Measurements from ENCODE around the gene PYGB. TPM values are rescaled to one million over a fixed set of nuclear protein-coding genes. Genes with fewer than 3 reads are reported as not detected.

The PYGB gene
- total and polyA plus RNA-seq, 8 donors: 17.4 to 37.2 (median 24.2) TPM

- no peaks in the 10 kb centered on the region for H3K4me1 ChIP-seq
- peak in 2 of 4 donors; percentile 30 to 33 for ATAC-seq
- no peaks in the 10 kb centered on the region for H3K27me3 ChIP-seq
- no peak overlapping the region for H3K27ac ChIP-seq
- TF ChIP-seq CTCF (IDR thresholded peaks at IDR 0.05): no peak
- 78 to 82% methylated on average over 15 of the region's 15 CpGs for WGBS, 2 donors
- intact Hi-C loops (cut with DNase I): no loop called here
- DNase-seq: no peak
- H3K36me3 ChIP-seq: peaks cover 0 to 31% (median 8%) of the 10 kb centered on the region in 3 donors
- no peaks in the 10 kb centered on the region for H3K9me3 ChIP-seq
- no peak for FAIRE-seq
- no peak overlapping the region for H3K4me3 ChIP-seq
These were observed 26.9 kb upstream of the PYGB start for GRCh38 chr20:25220810-25221591.

DNA sequence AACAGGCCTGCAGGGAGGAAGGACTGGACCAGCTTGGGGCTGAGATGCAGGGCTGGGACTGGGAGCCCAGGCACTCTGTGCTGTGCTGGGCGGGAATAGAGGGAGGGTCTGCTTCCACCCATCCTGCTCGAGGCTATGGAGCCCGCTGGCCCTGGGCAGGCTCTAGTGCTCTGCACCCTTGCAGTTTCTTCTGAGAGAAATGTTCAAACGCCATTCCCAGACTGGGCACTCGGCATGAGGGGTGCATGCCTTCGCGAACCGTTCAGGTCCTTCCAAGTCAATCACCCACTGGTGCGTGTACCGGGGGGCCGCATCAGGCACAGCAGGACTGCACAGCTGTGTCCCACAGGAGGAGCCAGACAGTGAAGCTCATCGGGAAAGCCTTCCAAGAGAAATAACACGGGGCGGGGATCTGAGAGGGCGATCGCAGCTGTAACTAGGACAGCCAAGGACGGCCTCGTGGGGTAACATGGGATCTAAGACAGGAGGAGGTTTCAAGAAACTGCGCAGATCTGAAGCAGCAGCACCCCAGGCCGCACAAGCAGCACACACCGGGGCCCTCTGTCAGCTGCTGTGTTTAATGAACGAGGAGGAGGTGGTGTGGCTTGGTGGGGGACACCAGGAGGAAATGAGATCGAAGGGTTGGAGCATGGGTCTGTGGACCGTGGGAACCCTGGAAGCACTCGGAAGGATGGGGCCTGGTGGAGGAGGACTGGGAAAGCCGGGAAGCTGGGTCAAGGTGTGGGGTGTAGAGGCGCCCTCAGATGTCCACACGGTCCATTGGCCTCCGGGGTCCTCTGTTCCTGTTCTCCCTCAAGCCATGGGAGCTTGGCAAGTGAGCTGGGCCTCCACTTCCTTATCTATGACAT, 26.1 kb upstream of the PYGB start:
- Histone ChIP-seq H3K27me3 (no peaks in the 10 kb centered on the region), H3K27ac (no peak overlapping the region), H3K4me3 (no peak overlapping the region), H3K36me3 (peaks cover 0 to 25% (median 8%) of the 10 kb centered on the region in 3 donors), H3K9me3 (no peaks in the 10 kb centered on the region), H3K4me1 (peaks cover 0 to 5% (median 3%) of the 10 kb centered on the region in 3 donors)
- intact Hi-C loops (cut with DNase I): no loop called here
- FAIRE-seq: no peak
- no peak for DNase-seq
- TF ChIP-seq CTCF (IDR thresholded peaks at IDR 0.05): no peak
- 89 to 91% methylated on average over 29 of the region's 29 CpGs for WGBS, 2 donors
- no peak for ATAC-seq

- Histone ChIP-seq H3K36me3 (peaks cover 0 to 18% (median 8%) of the 10 kb centered on the region in 3 donors), H3K4me1 (peaks cover 0 to 9% (median 7%) of the 10 kb centered on the region in 3 donors), H3K9me3 (no peaks in the 10 kb centered on the region), H3K27me3 (no peaks in the 10 kb centered on the region), H3K27ac (no peak overlapping the region), H3K4me3 (no peak overlapping the region)
- no peak for TF ChIP-seq CTCF (IDR thresholded peaks at IDR 0.05)
- DNase-seq (peak in 1 of 6 donors; percentile 58), FAIRE-seq (no peak), ATAC-seq (no peak)
- intact Hi-C loops (cut with DNase I): no loop called here
- 91 to 92% methylated on average over 21 of the region's 21 CpGs for WGBS, 2 donors
These were observed 25.3 kb upstream of the PYGB start for GRCh38 chr20:25222461-25223178.

DNA sequence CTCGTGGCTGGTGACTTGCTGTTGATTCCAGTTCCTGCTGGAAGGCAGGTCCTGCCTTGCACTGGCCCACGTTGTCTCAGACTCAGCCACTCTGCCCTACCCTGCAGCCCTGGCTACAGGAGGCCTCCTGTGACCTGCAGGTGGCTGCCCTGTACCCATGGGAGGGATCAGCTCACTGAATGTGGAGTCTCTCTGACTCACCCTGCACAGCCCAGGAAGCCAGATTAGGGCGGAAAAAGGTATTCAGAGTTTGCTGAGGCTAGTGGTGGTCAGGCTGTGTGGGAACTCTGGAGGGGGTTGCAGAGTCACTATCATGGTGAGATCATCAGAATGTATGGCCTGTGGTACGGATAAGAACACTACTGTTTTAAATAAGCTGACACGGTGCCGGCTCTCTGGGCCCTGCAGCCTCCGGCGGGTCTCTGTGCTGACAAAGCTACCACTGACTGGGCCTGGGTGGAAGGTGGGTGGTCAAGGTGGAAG, 24.7 kb upstream of the PYGB start:
- Histone ChIP-seq H3K4me3 (no peak overlapping the region), H3K9me3 (no peaks in the 10 kb centered on the region), H3K4me1 (peaks cover 0 to 9% (median 7%) of the 10 kb centered on the region in 3 donors), H3K27ac (no peak overlapping the region), H3K36me3 (peaks cover 0 to 15% (median 6%) of the 10 kb centered on the region in 3 donors), H3K27me3 (no peaks in the 10 kb centered on the region)
- intact Hi-C loops (cut with DNase I): no loop called here
- no peak for TF ChIP-seq CTCF (IDR thresholded peaks at IDR 0.05)
- DNase-seq (no peak), ATAC-seq (peak in 3 of 4 donors; percentile 11 to 29 (median 12)), FAIRE-seq (no peak)
- 84 to 87% methylated on average over 8 of the region's 8 CpGs for WGBS, 2 donors

Data from pancreas (tissue), 10 donors.